GM12878 (cell line): Measurements from ENCODE around the gene CYREN. TPM values are rescaled to one million over a fixed set of nuclear protein-coding genes. Genes with fewer than 3 reads are reported as not detected.

Source experiments
- ATAC-seq: fragments of 200-7000 bp; cut with Tn5 transposase; 3 replicates; pipeline ENCODE4 v1.9.1; 2020; ENCODE audit warnings: mild to moderate bottlenecking, moderate library complexity
- BruUV-seq: library from RNA; stranded (reverse); fragments of 400-500 nt; replicated peaks from 2 replicates; lab custom pipeline; 2021; lab: Mats Ljungman, UMichigan
- CTCF ChIA-PET: fragments of 300-600 bp; sonication (Branson Sonifier 250); formaldehyde crosslinking; extraction: SDS; loops from one replicate; lab custom pipeline; 2021; ENCODE audit warnings: inconsistent platforms; lab: Yijun Ruan, JAX
- POLR2A ChIA-PET: fragments of 350-600 bp; formaldehyde crosslinking; extraction: SDS; loops from one replicate; lab custom pipeline; 2021; ENCODE audit warnings: inconsistent platforms; lab: Charles Lee
- RAD21 ChIA-PET: fragments of 300-600 bp; sonication (Branson Sonifier 250); formaldehyde crosslinking; loops from one replicate; lab custom pipeline; 2023; ENCODE audit warnings: antibody characterized with exemption; ENCODE audit not compliant: unreplicated experiment; lab: Charles Lee
- SMC1A ChIA-PET: fragments of 300-600 bp; sonication (Branson Sonifier 250); formaldehyde crosslinking; loops from one replicate; lab custom pipeline; 2023; ENCODE audit not compliant: unreplicated experiment, uncharacterized antibody; lab: Charles Lee
- DNase-seq: peaks from one replicate; pipeline ENCODE4 v3.0.0-alpha.2; 2011; ENCODE audit warnings: low read depth, low spot score
- FAIRE-seq: peaks from 3 replicates; lab custom pipeline; 2011; peaks lifted over from hg19 to GRCh38; lab: Jason Lieb, UNC
- H2AFZ ChIP-seq: 2 replicates; pipeline ENCODE4 v1.6.0; 2011; ENCODE audit warnings: low read depth, low read length, control low read depth; ENCODE audit not compliant: control insufficient read depth
- H3K27ac ChIP-seq: 2 replicates; pipeline ENCODE4 v1.5.1; 2011; ENCODE audit warnings: control low read depth; ENCODE audit not compliant: control insufficient read depth, insufficient read depth
- H3K27me3 ChIP-seq, 2 experiments: replicated peaks in 1 of 2; 2 replicates each; pipeline versions ENCODE4 v1.6.0 to v1.6.1; 2011; ENCODE audit warnings: low read length in 1 of 2; ENCODE audit not compliant: control insufficient read depth in 2 of 2, insufficient read depth in 2 of 2
- H3K36me3 ChIP-seq, 2 experiments: 2 replicates each; pipeline ENCODE4 v1.5.1; 2011; ENCODE audit warnings: low read length in 1 of 2; ENCODE audit not compliant: control insufficient read depth in 2 of 2, insufficient read depth in 2 of 2
- H3K4me1 ChIP-seq: 2 replicates; pipeline ENCODE4 v1.6.1; 2011; ENCODE audit warnings: mild to moderate bottlenecking, low read length, moderate library complexity, mixed read lengths; ENCODE audit not compliant: control insufficient read depth, insufficient read depth
- H3K4me2 ChIP-seq: 2 replicates; pipeline ENCODE4 v1.6.0; 2011; ENCODE audit warnings: control low read depth; ENCODE audit not compliant: control insufficient read depth, insufficient read depth
- H3K4me3 ChIP-seq: fragments of 200-600 bp; sonication (generic); 2 replicates; pipeline ENCODE4 v1.5.1; 2016
- H3K79me2 ChIP-seq: 2 replicates; pipeline ENCODE4 v1.6.0; 2011; ENCODE audit warnings: low read length; ENCODE audit not compliant: control insufficient read depth, insufficient read depth
- H3K9ac ChIP-seq: 2 replicates; pipeline ENCODE4 v1.8.0; 2011; ENCODE audit warnings: low read length, control low read depth, mixed read lengths; ENCODE audit not compliant: control insufficient read depth, insufficient read depth
- H3K9me3 ChIP-seq: replicated peaks from 3 replicates; pipeline ENCODE4 v1.5.1; 2011; ENCODE audit warnings: mild to moderate bottlenecking, low read length; ENCODE audit not compliant: control insufficient read depth, insufficient read depth
- H4K20me1 ChIP-seq: 2 replicates; pipeline ENCODE4 v1.6.0; 2011; ENCODE audit not compliant: control insufficient read depth, insufficient read depth
- BCL11A ChIP-seq: IDR thresholded peaks from 2 replicates; pipeline ENCODE4 v1.6.1; 2011; ENCODE audit warnings: low read depth, low read length
- HCFC1 ChIP-seq: fragments of 150-350 bp; IDR thresholded peaks from 2 replicates; pipeline ENCODE4 v1.6.1; 2014; ENCODE audit warnings: low read length
- HDGF ChIP-seq: fragments of 450-650 bp; IDR thresholded peaks from 2 replicates; pipeline ENCODE4 v1.6.1; 2016; ENCODE audit warnings: antibody characterized with exemption
- IKZF2 ChIP-seq, 2 experiments: fragments of 450-650 bp; IDR thresholded peaks; 2 replicates each; pipeline ENCODE4 v1.6.1; 2017; ENCODE audit warnings: mild to moderate bottlenecking in 2 of 2, moderate library complexity in 2 of 2
- MEF2B ChIP-seq: fragments of 450-650 bp; IDR thresholded peaks from 2 replicates; pipeline ENCODE4 v1.6.1; 2018; ENCODE audit warnings: mild to moderate bottlenecking, moderate library complexity; ENCODE audit not compliant: partially characterized antibody, poor library complexity, severe bottlenecking
- MTA2 ChIP-seq: fragments of 450-650 bp; IDR thresholded peaks from 2 replicates; pipeline ENCODE4 v1.6.1; 2016; ENCODE audit warnings: low read depth, mild to moderate bottlenecking, moderate library complexity
- ZZZ3 ChIP-seq: IDR thresholded peaks from 2 replicates; pipeline ENCODE4 v1.6.1; 2011; ENCODE audit warnings: low read depth; ENCODE audit not compliant: control insufficient read depth, insufficient read length
- WGBS: methylation state at CpG from one replicate; pipeline ENCODE4 v1.1.6; 2016; ENCODE audit warnings: low lambda C conversion rate; ENCODE audit not compliant: insufficient replicate concordance, insufficient coverage; ENCODE audit errors: missing lambda C conversion rate; 5-methylcytosine and 5-hydroxymethylcytosine counted together
- in situ Hi-C: fragments of 300-500 bp; cut with MboI; formaldehyde crosslinking; loops from 9 replicates; pipeline ENCODE4 v1.14.3; 2018; ENCODE audit warnings: mixed read lengths
- intact Hi-C: fragments of 100-400 bp; cut with micrococcal nuclease; formaldehyde crosslinking; loops from one replicate; pipeline ENCODE4 v1.14.2; 2022; ENCODE audit not compliant: unreplicated experiment
- polyA plus RNA-seq, 11 experiments: library from polyadenylated mRNA; depleted of rRNA in 4 of 11; unstranded in 6 of 11; stranded (reverse) in 5 of 11; fragments of >200 nt; fragmentation: Nextera tagmentation in 4 of 11; fragmentation: Illumina TruSeq in 1 of 11; extraction: Ambion mirVana in 4 of 11; extraction: Trizol in 1 of 11; gene quantifications; 1 replicate in 1 of 11; 2 replicates in 10 of 11; pipeline versions ENCODE4 v1.2.1 to v1.2.3, GENCODE V29; 2011 to 2016; ENCODE audit warnings: inconsistent platforms in 2 of 11, missing spikeins in 2 of 11, low read depth in 1 of 11
- total RNA-seq, 4 experiments: library from RNA; depleted of rRNA in 3 of 4; stranded (reverse); fragments of >200 nt in 3 of 4; fragmentation: Illumina TruSeq in 1 of 4; extraction: Trizol in 1 of 4; gene quantifications; 2 replicates each; pipeline versions ENCODE4 v1.2.1 to v1.2.3, GENCODE V29; 2013 to 2021
- TF ChIP-seq, protein P1 (sequence below): fragments of 450-650 bp; IDR thresholded peaks from 2 replicates; pipeline ENCODE4 v1.6.1; 2017; ENCODE audit warnings: mild to moderate bottlenecking, moderate library complexity

CYREN gene
- total and polyA plus RNA-seq, 10 of the 15 experiments (the other 5 are each of a cell fraction or from before 2014, with no cell fraction given) = 8.7 to 64.3 (median 55.7) TPM

DNA sequence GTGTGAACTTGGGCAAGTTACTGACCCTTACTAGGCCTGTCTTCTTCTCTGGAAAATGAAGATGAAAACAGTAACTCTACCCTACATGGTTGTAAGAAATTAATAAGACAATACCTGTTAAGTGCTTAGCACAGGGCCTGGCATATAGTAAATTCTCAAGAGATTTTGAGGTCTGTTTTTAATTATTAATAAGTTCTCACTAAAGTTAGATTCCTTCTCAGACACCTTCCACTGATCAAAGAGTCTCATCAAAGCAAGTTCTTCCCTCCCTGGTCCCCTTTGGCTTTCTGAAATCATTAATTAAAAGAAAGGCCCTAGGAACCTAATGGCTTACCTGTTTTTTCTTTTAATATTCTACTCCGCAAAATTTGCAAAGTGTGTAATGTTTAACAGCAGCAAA is 18.1 kb downstream of the CYREN start:
- H3K4me3 ChIP-seq = no peak overlapping the region
- peaks cover 12% of the 10 kb centered on the region for H3K4me1 ChIP-seq
- intact Hi-C loops = no loop called here
- BruUV-seq = no TSS peak
- POLR2A ChIA-PET = interaction anchor here (1.2 to 9.3 kb wide), 2 partner anchors 13 to 34 kb away, joined by 4 to 169 read pairs; partner anchors contain the start of gene CYREN
- H3K27ac ChIP-seq = no peak overlapping the region
- in situ Hi-C loops = no loop called here
- no peak for FAIRE-seq
- peak; percentile 2; the same call in 1 of the 3 replicates for ATAC-seq
- no peaks in the 10 kb centered on the region for H3K27me3 ChIP-seq
- H3K36me3 ChIP-seq = peaks cover 2% of the 10 kb centered on the region in 2 experiments; a peak in 2 of 4 replicates
- no peak for DNase-seq
- RAD21 ChIA-PET = interaction anchor here (1.2 to 7.3 kb wide), 4 partner anchors 9 to 163 kb away, joined by 3 to 154 read pairs (median 44); partner anchors contain the start of gene AGBL3
- CTCF ChIA-PET = interaction anchor here (6.1 kb wide), 1 partner anchor 166 kb away, joined by 69 read pairs; the partner anchor contains the start of gene AGBL3
- TF ChIP-seq BCL11A = no peak
- peak; percentile 58 for TF ChIP-seq MEF2B
- no peak for TF ChIP-seq HDGF
- no peak for TF ChIP-seq HCFC1
- peak; percentile 79 for TF ChIP-seq MTA2
- TF ChIP-seq, protein P1, sequence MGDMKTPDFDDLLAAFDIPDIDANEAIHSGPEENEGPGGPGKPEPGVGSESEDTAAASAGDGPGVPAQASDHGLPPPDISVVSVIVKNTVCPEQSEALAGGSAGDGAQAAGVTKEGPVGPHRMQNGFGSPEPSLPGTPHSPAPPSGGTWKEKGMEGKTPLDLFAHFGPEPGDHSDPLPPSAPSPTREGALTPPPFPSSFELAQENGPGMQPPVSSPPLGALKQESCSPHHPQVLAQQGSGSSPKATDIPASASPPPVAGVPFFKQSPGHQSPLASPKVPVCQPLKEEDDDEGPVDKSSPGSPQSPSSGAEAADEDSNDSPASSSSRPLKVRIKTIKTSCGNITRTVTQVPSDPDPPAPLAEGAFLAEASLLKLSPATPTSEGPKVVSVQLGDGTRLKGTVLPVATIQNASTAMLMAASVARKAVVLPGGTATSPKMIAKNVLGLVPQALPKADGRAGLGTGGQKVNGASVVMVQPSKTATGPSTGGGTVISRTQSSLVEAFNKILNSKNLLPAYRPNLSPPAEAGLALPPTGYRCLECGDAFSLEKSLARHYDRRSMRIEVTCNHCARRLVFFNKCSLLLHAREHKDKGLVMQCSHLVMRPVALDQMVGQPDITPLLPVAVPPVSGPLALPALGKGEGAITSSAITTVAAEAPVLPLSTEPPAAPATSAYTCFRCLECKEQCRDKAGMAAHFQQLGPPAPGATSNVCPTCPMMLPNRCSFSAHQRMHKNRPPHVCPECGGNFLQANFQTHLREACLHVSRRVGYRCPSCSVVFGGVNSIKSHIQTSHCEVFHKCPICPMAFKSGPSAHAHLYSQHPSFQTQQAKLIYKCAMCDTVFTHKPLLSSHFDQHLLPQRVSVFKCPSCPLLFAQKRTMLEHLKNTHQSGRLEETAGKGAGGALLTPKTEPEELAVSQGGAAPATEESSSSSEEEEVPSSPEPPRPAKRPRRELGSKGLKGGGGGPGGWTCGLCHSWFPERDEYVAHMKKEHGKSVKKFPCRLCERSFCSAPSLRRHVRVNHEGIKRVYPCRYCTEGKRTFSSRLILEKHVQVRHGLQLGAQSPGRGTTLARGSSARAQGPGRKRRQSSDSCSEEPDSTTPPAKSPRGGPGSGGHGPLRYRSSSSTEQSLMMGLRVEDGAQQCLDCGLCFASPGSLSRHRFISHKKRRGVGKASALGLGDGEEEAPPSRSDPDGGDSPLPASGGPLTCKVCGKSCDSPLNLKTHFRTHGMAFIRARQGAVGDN = peak; percentile 55; the same call in 1 of the 2 replicates
- TF ChIP-seq IKZF2 (IDR thresholded peaks at IDR 0.05) = no peak
- TF ChIP-seq ZZZ3 = no peak
- WGBS = 95% methylated on average over 1 of the region's 1 CpG
- peaks cover 19% of the 10 kb centered on the region for H3K9me3 ChIP-seq
- H3K4me2 ChIP-seq = no peak overlapping the region
- H2AFZ ChIP-seq = no peak overlapping the region
- H4K20me1 ChIP-seq = no peaks in the 10 kb centered on the region
- H3K9ac ChIP-seq = no peak overlapping the region
- SMC1A ChIA-PET = interaction anchor here (10.7 to 12.4 kb wide), 2 partner anchors 17 to 162 kb away, joined by 158 to 293 read pairs; partner anchors contain the start of genes AGBL3 and CYREN
- peaks cover 44% of the 10 kb centered on the region for H3K79me2 ChIP-seq
